Keratinocyte (primary cell): ENCODE results near the gene DEPDC1B. TPM values are rescaled to one million over a fixed set of nuclear protein-coding genes. Genes with fewer than 3 reads are reported as not detected.

Source experiments
- DNase-seq: peaks from one replicate; pipeline ENCODE4 v3.0.0-alpha.2; 2011; ENCODE audit warnings: low read depth, missing footprints, low spot score
- FAIRE-seq: peaks from 2 replicates; lab custom pipeline; 2011; peaks lifted over from hg19 to GRCh38; lab: Jason Lieb, UNC
- H2AFZ ChIP-seq: 2 replicates; pipeline ENCODE4 v1.6.0; 2012; ENCODE audit warnings: low read length, control low read depth, inconsistent platforms; ENCODE audit not compliant: control insufficient read depth
- H3K27ac ChIP-seq: 2 replicates; pipeline ENCODE4 v1.5.1; 2011; ENCODE audit warnings: low read length; ENCODE audit not compliant: control insufficient read depth, insufficient read depth
- H3K27me3 ChIP-seq: 3 replicates; pipeline ENCODE4 v1.6.0; 2011; ENCODE audit warnings: low read length; ENCODE audit not compliant: control insufficient read depth, insufficient read depth; ENCODE audit errors: extremely low read depth
- H3K36me3 ChIP-seq, 2 experiments: 2 replicates in 1 of 2; 3 replicates in 1 of 2; pipeline ENCODE4 v1.5.1; 2011; ENCODE audit warnings: low read length in 2 of 2, mild to moderate bottlenecking in 1 of 2; ENCODE audit not compliant: control insufficient read depth in 2 of 2, insufficient read depth in 2 of 2; ENCODE audit errors: extremely low read depth in 1 of 2
- H3K4me1 ChIP-seq: 3 replicates; pipeline ENCODE4 v1.5.1; 2011; ENCODE audit warnings: low read length; ENCODE audit not compliant: control insufficient read depth, insufficient read depth; ENCODE audit errors: extremely low read depth
- H3K4me2 ChIP-seq: 3 replicates; pipeline ENCODE4 v1.6.0; 2011; ENCODE audit warnings: low read depth, low read length; ENCODE audit not compliant: control insufficient read depth, insufficient read depth; ENCODE audit errors: extremely low read depth
- H3K4me3 ChIP-seq, 3 experiments: fragments of 200-600 bp in 1 of 3; sonication (generic) in 1 of 3; 2 replicates in 2 of 3; 3 replicates in 1 of 3; pipeline ENCODE4 v1.5.1; 2011 to 2016; ENCODE audit warnings: low read length in 3 of 3, mild to moderate bottlenecking in 3 of 3, control low read depth in 2 of 3, inconsistent platforms in 1 of 3, low read depth in 1 of 3, mixed read lengths in 1 of 3, mixed run types in 1 of 3, moderate library complexity in 1 of 3; ENCODE audit not compliant: control insufficient read depth in 2 of 3, insufficient read depth in 2 of 3; ENCODE audit errors: extremely low read depth in 1 of 3
- H3K79me2 ChIP-seq: 2 replicates; pipeline ENCODE4 v1.6.0; 2012; ENCODE audit warnings: low read length; ENCODE audit not compliant: control insufficient read depth, insufficient read depth
- H3K9ac ChIP-seq: 3 replicates; pipeline ENCODE4 v1.6.0; 2011; ENCODE audit warnings: low read length; ENCODE audit not compliant: control insufficient read depth, insufficient read depth; ENCODE audit errors: extremely low read depth
- H3K9me1 ChIP-seq: 3 replicates; pipeline ENCODE4 v1.6.0; 2011; ENCODE audit warnings: low read length; ENCODE audit not compliant: control insufficient read depth, insufficient read depth; ENCODE audit errors: extremely low read depth
- H3K9me3 ChIP-seq: 2 replicates; pipeline ENCODE4 v1.5.1; 2012; ENCODE audit warnings: low read depth, low read length; ENCODE audit not compliant: control insufficient read depth
- H4K20me1 ChIP-seq: 3 replicates; pipeline ENCODE4 v1.6.0; 2011; ENCODE audit warnings: low read length; ENCODE audit not compliant: control insufficient read depth, insufficient read depth; ENCODE audit errors: extremely low read depth
- CTCF ChIP-seq, 3 experiments: IDR thresholded peaks in 1 of 3; conservative IDR thresholded peaks in 1 of 3; optimal IDR thresholded peaks in 1 of 3; 2 replicates in 2 of 3; 3 replicates in 1 of 3; pipeline versions ENCODE3 to v1.5.1; 2011; ENCODE audit warnings: low read length in 3 of 3, mild to moderate bottlenecking in 3 of 3, moderate library complexity in 2 of 3, control low read depth in 1 of 3, inconsistent platforms in 1 of 3; ENCODE audit not compliant: insufficient read depth in 2 of 3; ENCODE audit errors: extremely low read depth in 1 of 3
- EZH2 ChIP-seq: IDR thresholded peaks from one replicate; pipeline ENCODE4 v1.6.1; 2012; ENCODE audit warnings: inconsistent platforms, mild to moderate bottlenecking, low read length, moderate library complexity
- dilution Hi-C: fragments of 300-500 bp; cut with MboI; formaldehyde crosslinking; loops from one replicate; pipeline ENCODE4 v1.7.0; 2020; ENCODE audit warnings: low sequenced_read_pairs; ENCODE audit not compliant: extremely low pct_ligation_motif_present
- polyA plus RNA-seq, 5 experiments: library from polyadenylated mRNA; depleted of rRNA in 3 of 5; stranded (reverse) in 3 of 5; stranded (forward) in 1 of 5; unstranded in 1 of 5; fragments of >200 nt; gene quantifications; 1 replicate in 1 of 5; 2 replicates in 3 of 5; 3 replicates in 1 of 5; pipeline versions ENCODE4 v1.2.1 to v1.2.3, GENCODE V29; 2011 to 2012; ENCODE audit warnings: missing spikeins in 2 of 5, low read depth in 1 of 5, low replicate concordance in 1 of 5

DEPDC1B gene
- polyA plus RNA-seq, 1 donor (not counting 4 experiments of a cell fraction or from before 2014, with no cell fraction given): 19.5 TPM

GRCh38 chr5:60649288-60649917, 50.6 kb downstream of the DEPDC1B start:
- FAIRE-seq: peak; percentile 17
- Histone ChIP-seq H3K27ac (no peak overlapping the region), H3K9ac (no peak overlapping the region), H4K20me1 (no peaks in the 10 kb centered on the region), H2AFZ (no peak overlapping the region), H3K9me3 (no peaks in the 10 kb centered on the region), H3K4me1 (no peaks in the 10 kb centered on the region), H3K36me3 (no peaks in the 10 kb centered on the region), H3K79me2 (peaks cover 2% of the 10 kb centered on the region), H3K4me3 (no peak overlapping the region), H3K4me2 (no peak overlapping the region), H3K9me1 (no peaks in the 10 kb centered on the region), H3K27me3 (no peaks in the 10 kb centered on the region)
- dilution Hi-C loops: no loop called here
- peak in 2 of 3 experiments; percentile 56 for TF ChIP-seq CTCF (optimal IDR thresholded peaks at IDR 0.05 in 1 of 3, IDR thresholded peaks at IDR 0.05 in 1 of 3, conservative IDR thresholded peaks at IDR 0.05 in 1 of 3; ENCODE audit: extremely low read depth in 1 of 3, insufficient read depth in 2 of 3, low read length in 3 of 3)
- no peak for TF ChIP-seq EZH2
- DNase-seq: no peak

GRCh38 chr5:60648175-60648574, 51.8 kb downstream of the DEPDC1B start:
- dilution Hi-C loops: no loop called here
- Histone ChIP-seq H3K4me1 (no peaks in the 10 kb centered on the region), H2AFZ (no peak overlapping the region), H3K27me3 (no peaks in the 10 kb centered on the region), H3K36me3 (no peaks in the 10 kb centered on the region), H3K9me3 (no peaks in the 10 kb centered on the region), H3K27ac (no peak overlapping the region), H4K20me1 (no peaks in the 10 kb centered on the region), H3K4me2 (no peak overlapping the region), H3K9ac (no peak overlapping the region), H3K79me2 (peaks cover 2% of the 10 kb centered on the region), H3K4me3 (no peak overlapping the region), H3K9me1 (no peaks in the 10 kb centered on the region)
- DNase-seq (no peak), FAIRE-seq (no peak)
- TF ChIP-seq EZH2 (no peak), CTCF (optimal IDR thresholded peaks at IDR 0.05 in 1 of 3, IDR thresholded peaks at IDR 0.05 in 1 of 3, conservative IDR thresholded peaks at IDR 0.05 in 1 of 3; ENCODE audit: extremely low read depth in 1 of 3, insufficient read depth in 2 of 3, low read length in 3 of 3) (no peak)
